HG03175 (cell line): ENCODE results near the gene GPR101.
"Not testable (repeated sequence)": the region's sequence is repeated elsewhere in the genome, so short reads cannot be mapped to it uniquely, and the experiment has no call there.

Experiments
- ATAC-seq: cut with Tn5 transposase; IDR thresholded peaks from one replicate; pipeline ENCODE4 v1.9.1; 2021; ENCODE audit warnings: mild to moderate bottlenecking, moderate library complexity; ENCODE audit not compliant: unreplicated experiment

Gene GPR101

GRCh38 chrX:137031039-137031438 lies 2.8 kb downstream of the GPR101 start:
- ATAC-seq: no peak

- no peak for ATAC-seq
Observed at GRCh38 chrX:137028699-137029098, 5.1 kb downstream of the GPR101 start.

- ATAC-seq: no peak
Observed at GRCh38 chrX:137025930-137026329, 7.9 kb downstream of the GPR101 start.

- not testable (repeated sequence) for ATAC-seq
Observed at GRCh38 chrX:137000236-137000635, 33.6 kb downstream of the GPR101 start.

GRCh38 chrX:136999024-136999423 lies 34.8 kb downstream of the GPR101 start:
- ATAC-seq: no peak
